22Rv1 (cell line): ENCODE measurements around the gene THADA.

ENCODE experiments used
- H3K27ac ChIP-seq: fragments of 450-650 bp; 2 replicates; pipeline ENCODE4 v1.5.1; 2017
- CTCF ChIP-seq: fragments of 450-650 bp; IDR thresholded peaks from 2 replicates; pipeline ENCODE4 v1.5.1; 2017; ENCODE audit warnings: mild to moderate bottlenecking
- ZFX ChIP-seq: fragments of 450-650 bp; IDR thresholded peaks from 2 replicates; pipeline ENCODE4 v1.6.1; 2017; ENCODE audit warnings: antibody characterized with exemption, borderline replicate concordance

Gene THADA

GRCh38 chr2:43259512-43259911, 336.3 kb downstream of the THADA start:
- H3K27ac ChIP-seq: no peak overlapping the region
- TF ChIP-seq ZFX (no peak), CTCF (no peak)

GRCh38 chr2:43258547-43259156, 337.2 kb downstream of the THADA start:
- no peak overlapping the region for H3K27ac ChIP-seq
- TF ChIP-seq CTCF: no peak
- no peak for TF ChIP-seq ZFX

- no peak overlapping the region for H3K27ac ChIP-seq
- TF ChIP-seq CTCF (no peak), ZFX (no peak)
These were observed 340.4 kb downstream of the THADA start for GRCh38 chr2:43255296-43255910.

GRCh38 chr2:43254331-43254730, 341.5 kb downstream of the THADA start:
- TF ChIP-seq CTCF (no peak), ZFX (no peak)
- no peak overlapping the region for H3K27ac ChIP-seq

- TF ChIP-seq CTCF (no peak), ZFX (no peak)
- no peak overlapping the region for H3K27ac ChIP-seq
These were observed 344.6 kb downstream of the THADA start for GRCh38 chr2:43251171-43251731.

GRCh38 chr2:43250015-43250414, 345.8 kb downstream of the THADA start:
- TF ChIP-seq CTCF (no peak), ZFX (no peak)
- H3K27ac ChIP-seq: no peak overlapping the region

- TF ChIP-seq CTCF: no peak
- no peak for TF ChIP-seq ZFX
- no peak overlapping the region for H3K27ac ChIP-seq
These were observed 347.2 kb downstream of the THADA start for GRCh38 chr2:43248621-43249020.
